Neutrophil (primary cell): ENCODE data around the gene RXFP1.

Experiments used
- H3K27ac ChIP-seq: fragments of 200-600 bp; sonication (generic); 2 replicates; pipeline ENCODE4 v1.5.1; 2016; ENCODE audit warnings: mild to moderate bottlenecking, moderate library complexity
- H3K27me3 ChIP-seq: fragments of 200-600 bp; sonication (generic); 2 replicates; pipeline ENCODE4 v1.6.0; 2016; ENCODE audit warnings: mild to moderate bottlenecking
- H3K36me3 ChIP-seq: fragments of 200-600 bp; sonication (generic); 2 replicates; pipeline ENCODE4 v1.5.1; 2017
- H3K4me1 ChIP-seq, 2 experiments: fragments of 200-600 bp in 1 of 2; sonication (generic) in 1 of 2; 1 replicate in 1 of 2; 2 replicates in 1 of 2; pipeline versions ENCODE4 v1.5.1 to v1.6.1; 2013 to 2016; ENCODE audit warnings: low read depth in 1 of 2, low read length in 1 of 2, mild to moderate bottlenecking in 1 of 2, moderate library complexity in 1 of 2; ENCODE audit not compliant: control insufficient read depth in 1 of 2, insufficient read depth in 1 of 2
- H3K4me3 ChIP-seq, 2 experiments: fragments of 200-600 bp in 1 of 2; sonication (generic) in 1 of 2; 1 replicate in 1 of 2; 2 replicates in 1 of 2; pipeline ENCODE4 v1.5.1; 2013 to 2016; ENCODE audit warnings: low read depth in 1 of 2, low read length in 1 of 2, mild to moderate bottlenecking in 1 of 2, moderate library complexity in 1 of 2
- H3K9me3 ChIP-seq: fragments of 200-600 bp; sonication (generic); 2 replicates; pipeline ENCODE4 v1.5.1; 2016
- TF ChIP-seq, protein P1 (sequence below): fragments of 200-600 bp; sonication (generic); IDR thresholded peaks from 2 replicates; pipeline ENCODE4 v1.5.1; 2016; ENCODE audit warnings: antibody characterized with exemption

The RXFP1 gene

DNA sequence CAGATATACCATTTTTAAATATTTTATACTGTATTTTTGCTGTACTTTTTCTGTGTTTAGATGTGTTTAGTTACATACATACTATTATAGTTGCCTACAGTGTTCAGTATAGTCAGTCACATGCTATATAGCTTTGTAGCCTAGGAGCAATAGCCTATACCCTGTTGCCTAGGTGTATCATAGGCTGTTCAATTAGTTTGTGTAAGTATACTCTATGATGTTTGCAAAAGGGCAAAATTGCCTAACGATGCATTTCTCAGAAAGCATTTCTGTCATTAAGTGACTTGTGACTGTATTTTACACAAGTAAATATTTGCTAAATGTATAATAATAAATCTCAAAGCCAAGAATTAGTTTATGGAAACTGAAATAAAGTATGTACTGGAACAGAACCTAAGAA, 159.9 kb downstream of the RXFP1 start:
- peaks cover 40% of the 10 kb centered on the region for H3K36me3 ChIP-seq
- no peaks in the 10 kb centered on the region for H3K9me3 ChIP-seq
- H3K27ac ChIP-seq = no peak overlapping the region
- H3K27me3 ChIP-seq = no peaks in the 10 kb centered on the region
- H3K4me3 ChIP-seq = no peak overlapping the region
- H3K4me1 ChIP-seq = no peaks in the 10 kb centered on the region
- TF ChIP-seq, protein P1, sequence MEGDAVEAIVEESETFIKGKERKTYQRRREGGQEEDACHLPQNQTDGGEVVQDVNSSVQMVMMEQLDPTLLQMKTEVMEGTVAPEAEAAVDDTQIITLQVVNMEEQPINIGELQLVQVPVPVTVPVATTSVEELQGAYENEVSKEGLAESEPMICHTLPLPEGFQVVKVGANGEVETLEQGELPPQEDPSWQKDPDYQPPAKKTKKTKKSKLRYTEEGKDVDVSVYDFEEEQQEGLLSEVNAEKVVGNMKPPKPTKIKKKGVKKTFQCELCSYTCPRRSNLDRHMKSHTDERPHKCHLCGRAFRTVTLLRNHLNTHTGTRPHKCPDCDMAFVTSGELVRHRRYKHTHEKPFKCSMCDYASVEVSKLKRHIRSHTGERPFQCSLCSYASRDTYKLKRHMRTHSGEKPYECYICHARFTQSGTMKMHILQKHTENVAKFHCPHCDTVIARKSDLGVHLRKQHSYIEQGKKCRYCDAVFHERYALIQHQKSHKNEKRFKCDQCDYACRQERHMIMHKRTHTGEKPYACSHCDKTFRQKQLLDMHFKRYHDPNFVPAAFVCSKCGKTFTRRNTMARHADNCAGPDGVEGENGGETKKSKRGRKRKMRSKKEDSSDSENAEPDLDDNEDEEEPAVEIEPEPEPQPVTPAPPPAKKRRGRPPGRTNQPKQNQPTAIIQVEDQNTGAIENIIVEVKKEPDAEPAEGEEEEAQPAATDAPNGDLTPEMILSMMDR = no peak

DNA sequence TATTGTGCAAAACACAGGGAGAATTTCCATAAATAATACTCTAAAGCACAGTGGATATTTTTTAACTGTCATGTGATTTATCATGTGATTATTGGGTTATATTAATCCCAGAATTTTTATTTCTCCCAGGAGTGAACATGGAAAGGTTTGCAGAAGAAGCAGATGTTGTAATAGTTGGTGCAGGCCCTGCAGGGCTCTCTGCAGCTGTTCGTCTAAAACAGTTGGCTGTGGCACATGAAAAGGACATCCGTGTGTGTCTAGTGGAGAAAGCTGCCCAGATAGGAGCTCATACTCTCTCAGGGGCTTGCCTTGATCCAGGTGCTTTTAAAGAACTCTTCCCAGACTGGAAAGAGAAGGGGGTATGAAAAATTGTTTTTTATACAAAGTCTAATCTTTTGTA, 160.4 kb downstream of the RXFP1 start:
- Histone ChIP-seq H3K36me3 (peaks cover 43% of the 10 kb centered on the region), H3K4me1 (no peaks in the 10 kb centered on the region), H3K4me3 (no peak overlapping the region), H3K9me3 (no peaks in the 10 kb centered on the region), H3K27me3 (no peaks in the 10 kb centered on the region), H3K27ac (no peak overlapping the region)
- TF ChIP-seq, protein P1 = no peak

DNA sequence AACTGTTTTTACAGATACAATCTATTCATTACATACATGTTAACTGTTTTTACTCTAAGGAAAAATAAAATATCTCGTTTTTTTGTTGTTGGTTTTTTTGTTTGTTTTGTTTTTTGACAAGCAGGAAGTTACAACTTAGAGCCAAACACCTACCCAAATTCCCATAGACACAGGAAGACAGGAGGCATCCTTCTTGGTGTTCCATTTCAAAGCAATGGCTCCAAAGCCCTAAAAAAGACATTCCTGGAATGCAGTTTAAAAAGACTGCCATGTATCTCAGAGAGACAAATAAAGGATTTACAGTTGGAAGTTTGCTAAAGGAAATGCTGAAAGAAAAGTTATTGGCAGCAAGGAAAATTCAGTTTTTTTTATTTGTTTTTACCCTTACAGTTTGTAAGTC, 167.1 kb downstream of the RXFP1 start:
- H3K27me3 ChIP-seq = no peaks in the 10 kb centered on the region
- no peaks in the 10 kb centered on the region for H3K4me1 ChIP-seq
- H3K4me3 ChIP-seq = no peak overlapping the region
- TF ChIP-seq, protein P1 = no peak
- no peaks in the 10 kb centered on the region for H3K9me3 ChIP-seq
- H3K36me3 ChIP-seq = peaks cover 59% of the 10 kb centered on the region
- no peak overlapping the region for H3K27ac ChIP-seq
